ENCODE data around the gene BIRC7.

The BIRC7 gene

GRCh38 chr20:63262836-63263235, 27.1 kb downstream of the BIRC7 start:
- H3K27me3 ChIP-seq (ENCODE audit: control insufficient read depth in 2 of 2, insufficient read depth in 2 of 2, low read length in 2 of 2), result peaks cover under 1 to 7% of the 10 kb centered on the region in 2 donors
- no peak overlapping the region for H3K9ac ChIP-seq (ENCODE audit: low read depth in 1 of 2, low read length in 2 of 2)
- no peaks in the 10 kb centered on the region for H3K9me3 ChIP-seq (ENCODE audit: control insufficient read depth in 2 of 2, low read length in 2 of 2)
- no peaks in the 10 kb centered on the region for H3K36me3 ChIP-seq (ENCODE audit: control insufficient read depth in 2 of 2, insufficient read depth in 2 of 2, low read length in 2 of 2)
- no peak overlapping the region for H3K27ac ChIP-seq (ENCODE audit: low read depth in 2 of 2, low read length in 2 of 2)
- H3K4me1 ChIP-seq (ENCODE audit: control insufficient read depth in 2 of 2, insufficient read depth in 2 of 2, low read length in 2 of 2), result no peaks in the 10 kb centered on the region
- H3K4me3 ChIP-seq (ENCODE audit: low read length in 2 of 2), result no peak overlapping the region

GRCh38 chr20:63264000-63264399, 28.3 kb downstream of the BIRC7 start:
- no peaks in the 10 kb centered on the region for H3K9me3 ChIP-seq (ENCODE audit: control insufficient read depth in 2 of 2, low read length in 2 of 2)
- no peak overlapping the region for H3K4me3 ChIP-seq (ENCODE audit: low read length in 2 of 2)
- no peaks in the 10 kb centered on the region for H3K4me1 ChIP-seq (ENCODE audit: control insufficient read depth in 2 of 2, insufficient read depth in 2 of 2, low read length in 2 of 2)
- H3K36me3 ChIP-seq (ENCODE audit: control insufficient read depth in 2 of 2, insufficient read depth in 2 of 2, low read length in 2 of 2), result no peaks in the 10 kb centered on the region
- no peak overlapping the region for H3K9ac ChIP-seq (ENCODE audit: low read depth in 1 of 2, low read length in 2 of 2)
- no peak overlapping the region for H3K27ac ChIP-seq (ENCODE audit: low read depth in 2 of 2, low read length in 2 of 2)
- peaks cover 0 to 9% of the 10 kb centered on the region in 2 donors for H3K27me3 ChIP-seq (ENCODE audit: control insufficient read depth in 2 of 2, insufficient read depth in 2 of 2, low read length in 2 of 2)

- H3K9ac ChIP-seq (ENCODE audit: low read depth in 1 of 2, low read length in 2 of 2), result no peak overlapping the region
- H3K27ac ChIP-seq (ENCODE audit: low read depth in 2 of 2, low read length in 2 of 2), result no peak overlapping the region
- no peaks in the 10 kb centered on the region for H3K9me3 ChIP-seq (ENCODE audit: control insufficient read depth in 2 of 2, low read length in 2 of 2)
- H3K4me3 ChIP-seq (ENCODE audit: low read length in 2 of 2), result no peak overlapping the region
- peaks cover 0 to 9% of the 10 kb centered on the region in 2 donors for H3K27me3 ChIP-seq (ENCODE audit: control insufficient read depth in 2 of 2, insufficient read depth in 2 of 2, low read length in 2 of 2)
- H3K4me1 ChIP-seq (ENCODE audit: control insufficient read depth in 2 of 2, insufficient read depth in 2 of 2, low read length in 2 of 2), result no peaks in the 10 kb centered on the region
- no peaks in the 10 kb centered on the region for H3K36me3 ChIP-seq (ENCODE audit: control insufficient read depth in 2 of 2, insufficient read depth in 2 of 2, low read length in 2 of 2)
These were observed 28.8 kb downstream of the BIRC7 start for GRCh38 chr20:63264519-63264918.

DNA sequence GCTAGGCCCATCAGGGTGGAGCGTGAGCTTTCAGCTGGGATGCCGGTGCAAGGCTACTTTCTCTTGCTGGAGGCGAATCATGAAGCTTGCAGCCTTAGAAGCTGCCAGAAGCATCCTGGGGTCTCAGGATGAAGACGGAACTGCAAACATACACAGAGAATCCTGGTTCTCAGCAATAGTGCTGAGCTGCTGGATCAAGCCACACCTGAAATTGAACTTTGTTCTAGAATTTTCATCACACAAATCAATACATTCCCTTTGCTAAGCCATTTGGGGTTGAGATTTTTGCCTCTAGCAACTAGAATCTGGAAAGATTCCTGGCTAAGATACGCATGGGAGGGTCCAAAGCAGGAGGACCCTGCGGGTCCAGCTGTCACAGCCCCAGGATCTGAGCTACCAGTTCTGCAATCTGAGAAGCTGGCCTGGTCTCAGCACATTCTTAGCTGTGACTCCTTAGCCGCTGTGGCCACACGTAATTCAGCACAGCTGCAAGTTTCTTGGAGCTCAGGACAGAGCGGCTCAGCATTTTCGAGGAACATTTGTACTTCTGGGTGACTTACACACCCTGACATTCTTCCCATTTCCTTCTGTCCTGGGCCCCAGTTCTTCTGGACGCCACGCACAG, 30.3 kb downstream of the BIRC7 start:
- peaks cover 0 to 9% of the 10 kb centered on the region in 2 donors for H3K27me3 ChIP-seq (ENCODE audit: control insufficient read depth in 2 of 2, insufficient read depth in 2 of 2, low read length in 2 of 2)
- H3K9ac ChIP-seq (ENCODE audit: low read depth in 1 of 2, low read length in 2 of 2), result no peak overlapping the region
- H3K4me1 ChIP-seq (ENCODE audit: control insufficient read depth in 2 of 2, insufficient read depth in 2 of 2, low read length in 2 of 2), result no peaks in the 10 kb centered on the region
- no peak overlapping the region for H3K4me3 ChIP-seq (ENCODE audit: low read length in 2 of 2)
- H3K27ac ChIP-seq (ENCODE audit: low read depth in 2 of 2, low read length in 2 of 2), result no peak overlapping the region
- no peaks in the 10 kb centered on the region for H3K36me3 ChIP-seq (ENCODE audit: control insufficient read depth in 2 of 2, insufficient read depth in 2 of 2, low read length in 2 of 2)
- no peaks in the 10 kb centered on the region for H3K9me3 ChIP-seq (ENCODE audit: control insufficient read depth in 2 of 2, low read length in 2 of 2)

GRCh38 chr20:63267691-63268090, 32.0 kb downstream of the BIRC7 start:
- Histone ChIP-seq H3K9me3 (ENCODE audit: control insufficient read depth in 2 of 2, low read length in 2 of 2) (no peaks in the 10 kb centered on the region), H3K27ac (ENCODE audit: low read depth in 2 of 2, low read length in 2 of 2) (no peak overlapping the region), H3K36me3 (ENCODE audit: control insufficient read depth in 2 of 2, insufficient read depth in 2 of 2, low read length in 2 of 2) (no peaks in the 10 kb centered on the region), H3K4me1 (ENCODE audit: control insufficient read depth in 2 of 2, insufficient read depth in 2 of 2, low read length in 2 of 2) (peaks cover 0 to 5% of the 10 kb centered on the region in 2 donors), H3K9ac (ENCODE audit: low read depth in 1 of 2, low read length in 2 of 2) (no peak overlapping the region), H3K27me3 (ENCODE audit: control insufficient read depth in 2 of 2, insufficient read depth in 2 of 2, low read length in 2 of 2) (peaks cover 0 to 9% of the 10 kb centered on the region in 2 donors), H3K4me3 (ENCODE audit: low read length in 2 of 2) (no peak overlapping the region)

DNA sequence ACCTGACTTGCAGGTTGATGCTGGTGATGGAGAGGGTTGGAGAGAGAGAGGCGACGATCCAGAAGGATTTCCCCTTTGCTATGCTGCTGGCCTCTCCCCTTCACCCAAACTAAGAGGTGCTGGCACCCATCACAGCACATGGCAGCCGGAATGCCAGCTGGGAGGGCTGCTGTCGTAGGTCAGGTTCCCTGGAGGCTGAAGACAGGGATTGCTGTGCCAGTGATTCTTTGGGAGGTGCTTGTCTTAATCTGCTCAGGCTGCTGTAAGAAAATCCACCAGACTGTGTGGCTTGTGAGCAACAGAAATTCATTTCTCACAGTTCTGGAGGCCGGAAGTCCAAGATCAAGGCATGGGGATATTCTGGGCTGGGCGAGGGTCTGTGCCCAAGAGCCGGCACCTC, 32.6 kb downstream of the BIRC7 start:
- H3K4me1 ChIP-seq (ENCODE audit: control insufficient read depth in 2 of 2, insufficient read depth in 2 of 2, low read length in 2 of 2), result peaks cover 0 to 5% of the 10 kb centered on the region in 2 donors
- peaks cover 0 to 9% of the 10 kb centered on the region in 2 donors for H3K27me3 ChIP-seq (ENCODE audit: control insufficient read depth in 2 of 2, insufficient read depth in 2 of 2, low read length in 2 of 2)

DNA sequence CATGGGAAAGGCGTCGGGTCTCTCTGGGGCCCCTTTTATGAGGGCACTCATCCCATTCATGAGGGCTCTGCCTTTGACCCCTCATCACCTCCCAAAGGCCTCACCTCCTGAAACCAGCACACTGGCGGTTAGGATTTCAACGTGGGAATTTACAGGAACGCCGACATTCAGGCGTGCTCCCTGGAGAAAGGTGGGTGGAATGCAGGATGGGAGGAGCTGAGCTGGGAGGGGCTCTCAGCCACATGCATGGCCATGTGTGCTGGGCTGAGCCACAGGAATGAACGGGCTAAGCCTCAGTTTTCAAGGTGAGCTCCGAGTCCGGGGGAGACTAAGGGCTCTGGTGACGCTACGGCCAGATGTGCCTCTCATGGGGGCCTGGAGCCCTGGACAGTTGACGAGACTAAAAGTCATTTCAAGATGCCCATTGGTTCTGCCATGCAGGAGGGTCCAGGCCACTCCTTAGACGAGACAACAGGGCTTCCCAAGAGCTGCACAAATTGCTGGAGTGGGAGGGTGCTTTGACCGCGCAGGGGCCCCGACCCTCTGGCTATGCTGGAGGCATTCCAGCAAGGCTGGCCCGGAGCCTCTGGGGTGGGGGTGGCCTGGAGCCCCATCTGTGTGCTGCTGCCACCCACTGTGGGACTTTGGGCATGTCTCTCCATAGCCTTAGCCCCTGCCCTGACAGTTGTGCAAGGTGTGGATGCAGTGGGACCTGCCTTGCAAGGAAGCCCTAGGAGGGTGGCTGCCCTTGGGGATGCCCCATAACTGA, 33.1 kb downstream of the BIRC7 start:
- Histone ChIP-seq H3K27me3 (ENCODE audit: control insufficient read depth in 2 of 2, insufficient read depth in 2 of 2, low read length in 2 of 2) (peaks cover 0 to 9% of the 10 kb centered on the region in 2 donors), H3K27ac (ENCODE audit: low read depth in 2 of 2, low read length in 2 of 2) (no peak overlapping the region), H3K9ac (ENCODE audit: low read depth in 1 of 2, low read length in 2 of 2) (no peak overlapping the region), H3K36me3 (ENCODE audit: control insufficient read depth in 2 of 2, insufficient read depth in 2 of 2, low read length in 2 of 2) (no peaks in the 10 kb centered on the region), H3K4me1 (ENCODE audit: control insufficient read depth in 2 of 2, insufficient read depth in 2 of 2, low read length in 2 of 2) (peaks cover 4 to 9% of the 10 kb centered on the region in 2 donors), H3K4me3 (ENCODE audit: low read length in 2 of 2) (no peak overlapping the region), H3K9me3 (ENCODE audit: control insufficient read depth in 2 of 2, low read length in 2 of 2) (no peaks in the 10 kb centered on the region)

More for the DNA sequence above, 32.6 kb downstream of the BIRC7 start:
- Histone ChIP-seq H3K9me3 (ENCODE audit: control insufficient read depth in 2 of 2, low read length in 2 of 2) (no peaks in the 10 kb centered on the region), H3K9ac (ENCODE audit: low read depth in 1 of 2, low read length in 2 of 2) (no peak overlapping the region), H3K36me3 (ENCODE audit: control insufficient read depth in 2 of 2, insufficient read depth in 2 of 2, low read length in 2 of 2) (no peaks in the 10 kb centered on the region), H3K4me3 (ENCODE audit: low read length in 2 of 2) (no peak overlapping the region), H3K27ac (ENCODE audit: low read depth in 2 of 2, low read length in 2 of 2) (no peak overlapping the region)

DNA sequence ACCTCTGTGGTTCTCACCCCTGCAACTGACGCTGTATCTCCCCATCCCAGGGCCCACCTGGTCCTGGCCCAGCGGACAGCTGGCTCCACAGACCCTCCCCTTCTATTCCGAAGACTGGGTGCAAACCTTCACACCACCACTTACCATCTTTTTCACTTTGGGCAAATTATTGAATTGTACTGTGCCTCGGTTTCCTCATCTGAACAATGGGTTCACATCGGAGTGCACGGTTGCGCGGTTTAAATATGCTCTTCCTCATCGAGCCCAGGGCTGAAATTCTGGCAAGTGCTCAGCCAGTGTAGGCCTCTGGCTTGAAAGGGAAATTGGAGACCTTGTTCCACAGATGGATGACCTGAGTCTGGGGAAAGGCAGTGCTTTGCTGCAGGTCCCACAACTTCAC, 34.0 kb downstream of the BIRC7 start:
- Histone ChIP-seq H3K9ac (ENCODE audit: low read depth in 1 of 2, low read length in 2 of 2) (no peak overlapping the region), H3K4me3 (ENCODE audit: low read length in 2 of 2) (no peak overlapping the region), H3K36me3 (ENCODE audit: control insufficient read depth in 2 of 2, insufficient read depth in 2 of 2, low read length in 2 of 2) (no peaks in the 10 kb centered on the region), H3K27ac (ENCODE audit: low read depth in 2 of 2, low read length in 2 of 2) (no peak overlapping the region), H3K9me3 (ENCODE audit: control insufficient read depth in 2 of 2, low read length in 2 of 2) (no peaks in the 10 kb centered on the region), H3K27me3 (ENCODE audit: control insufficient read depth in 2 of 2, insufficient read depth in 2 of 2, low read length in 2 of 2) (peaks cover 0 to 9% of the 10 kb centered on the region in 2 donors), H3K4me1 (ENCODE audit: control insufficient read depth in 2 of 2, insufficient read depth in 2 of 2, low read length in 2 of 2) (peaks cover 7 to 11% of the 10 kb centered on the region in 2 donors)

- H3K9ac ChIP-seq (ENCODE audit: low read depth in 1 of 2, low read length in 2 of 2), result no peak overlapping the region
These were observed 35.1 kb downstream of the BIRC7 start for GRCh38 chr20:63270606-63271325.

More at GRCh38 chr20:63270606-63271325, 35.1 kb downstream of the BIRC7 start:
- Histone ChIP-seq H3K36me3 (ENCODE audit: control insufficient read depth in 2 of 2, insufficient read depth in 2 of 2, low read length in 2 of 2) (no peaks in the 10 kb centered on the region), H3K4me1 (ENCODE audit: control insufficient read depth in 2 of 2, insufficient read depth in 2 of 2, low read length in 2 of 2) (peaks cover 8 to 11% of the 10 kb centered on the region in 2 donors), H3K27ac (ENCODE audit: low read depth in 2 of 2, low read length in 2 of 2) (no peak overlapping the region), H3K4me3 (ENCODE audit: low read length in 2 of 2) (no peak overlapping the region), H3K9me3 (ENCODE audit: control insufficient read depth in 2 of 2, low read length in 2 of 2) (no peaks in the 10 kb centered on the region), H3K27me3 (ENCODE audit: control insufficient read depth in 2 of 2, insufficient read depth in 2 of 2, low read length in 2 of 2) (peaks cover 0 to 8% of the 10 kb centered on the region in 2 donors)

Measured in mucosa of rectum (tissue), 2 donors.